ENCODE measurements around the gene SIK2.

- TF ChIP-seq CTCF (IDR thresholded peaks at IDR 0.05) (no peak), EZH2phosphoT487 (IDR thresholded peaks at IDR 0.05) (no peak), EZH2 (IDR thresholded peaks at IDR 0.05) (no peak)
Measured at GRCh38 chr11:111770581-111771134, 168.4 kb downstream of the SIK2 start.
